Measurements from ENCODE around the gene TMEM205. TPM values are rescaled to one million over a fixed set of nuclear protein-coding genes. Genes with fewer than 3 reads are reported as not detected.

TMEM205 gene
- total and polyA plus RNA-seq, 2 of the 13 experiments (the other 11 are each of a cell fraction or from before 2014, with no cell fraction given): 45.5 to 98.7 TPM

DNA sequence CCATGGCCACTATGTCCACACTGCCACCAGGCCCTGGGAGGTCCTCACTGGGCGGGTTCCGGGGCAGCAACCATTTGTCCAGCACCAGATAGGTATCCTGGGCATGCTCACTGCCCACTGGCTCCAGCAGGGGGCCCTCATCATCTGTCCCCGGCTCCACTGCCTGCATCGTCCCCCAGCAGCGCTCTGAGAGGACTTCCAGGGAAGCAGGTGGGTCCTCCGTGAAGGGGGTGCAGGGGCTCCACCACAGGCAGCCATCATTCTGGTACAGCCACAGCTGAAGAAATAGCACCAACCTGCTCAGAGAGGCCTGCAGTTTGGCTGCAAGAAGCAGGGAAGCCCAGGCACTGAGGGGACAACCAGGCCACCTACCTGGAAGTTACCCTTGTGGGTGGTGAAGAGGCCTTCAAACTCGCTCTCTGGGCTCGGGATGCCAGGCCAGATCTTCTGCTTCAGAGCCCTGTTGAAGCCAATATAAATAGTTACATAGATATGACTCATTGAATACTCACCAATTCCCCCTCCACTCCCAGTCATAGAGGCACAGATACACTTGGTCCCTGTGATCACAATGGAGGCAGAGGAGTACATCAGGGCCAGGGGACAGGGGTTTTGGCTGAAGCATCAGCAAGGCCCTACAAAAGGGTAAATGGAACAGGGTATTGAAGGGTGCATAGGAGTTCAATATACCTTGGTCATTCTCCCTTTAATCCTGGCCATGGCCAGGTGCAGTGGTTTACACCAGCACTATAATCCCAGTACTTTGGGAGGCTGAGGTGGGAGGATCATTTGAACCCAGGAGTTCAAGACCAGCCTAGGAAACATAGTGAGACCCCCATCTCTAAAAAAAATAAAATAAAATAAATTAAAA lies 32.5 kb upstream of the TMEM205 start (continued):
- TF ChIP-seq, protein P1, sequence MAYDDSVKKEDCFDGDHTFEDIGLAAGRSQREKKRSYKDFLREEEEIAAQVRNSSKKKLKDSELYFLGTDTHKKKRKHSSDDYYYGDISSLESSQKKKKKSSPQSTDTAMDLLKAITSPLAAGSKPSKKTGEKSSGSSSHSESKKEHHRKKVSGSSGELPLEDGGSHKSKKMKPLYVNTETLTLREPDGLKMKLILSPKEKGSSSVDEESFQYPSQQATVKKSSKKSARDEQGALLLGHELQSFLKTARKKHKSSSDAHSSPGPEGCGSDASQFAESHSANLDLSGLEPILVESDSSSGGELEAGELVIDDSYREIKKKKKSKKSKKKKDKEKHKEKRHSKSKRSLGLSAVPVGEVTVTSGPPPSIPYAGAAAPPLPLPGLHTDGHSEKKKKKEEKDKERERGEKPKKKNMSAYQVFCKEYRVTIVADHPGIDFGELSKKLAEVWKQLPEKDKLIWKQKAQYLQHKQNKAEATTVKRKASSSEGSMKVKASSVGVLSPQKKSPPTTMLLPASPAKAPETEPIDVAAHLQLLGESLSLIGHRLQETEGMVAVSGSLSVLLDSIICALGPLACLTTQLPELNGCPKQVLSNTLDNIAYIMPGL (CRISPR knock-in tag; IDR thresholded peaks at IDR 0.05; ENCODE audit: borderline replicate concordance in 1 of 2, low read depth in 1 of 2): peak; percentile 59 to 68; a peak in 1 of 4 replicates
- no peak for TF ChIP-seq ZNF431 (CRISPR knock-in tag; IDR thresholded peaks at IDR 0.05; ENCODE audit: borderline replicate concordance, low read depth)
- TF ChIP-seq TOE1 (CRISPR knock-in tag; IDR thresholded peaks at IDR 0.05): no peak
- no peak for TF ChIP-seq ZNF709 (CRISPR knock-in tag; IDR thresholded peaks at IDR 0.05)
- TF ChIP-seq ZBED4 (CRISPR knock-in tag; IDR thresholded peaks at IDR 0.05; ENCODE audit: borderline replicate concordance): no peak
- no peak; the same call in 1 of the 2 replicates for TF ChIP-seq GATAD2A (CRISPR knock-in tag; IDR thresholded peaks at IDR 0.05)
- TF ChIP-seq SP2 (CRISPR knock-in tag; IDR thresholded peaks at IDR 0.05): 0 out of 2 replicates have a peak, but pooled peaks have one; percentile 21
- no peak for TF ChIP-seq TBX3 (IDR thresholded peaks at IDR 0.05; ENCODE audit: borderline replicate concordance)
- TF ChIP-seq ISX (CRISPR knock-in tag; conservative IDR thresholded peaks at IDR 0.05): no peak
- TF ChIP-seq ZXDC (CRISPR knock-in tag; IDR thresholded peaks at IDR 0.05): no peak
- TF ChIP-seq MAF1 (CRISPR knock-in tag; IDR thresholded peaks at IDR 0.05; ENCODE audit: borderline replicate concordance): no peak
- TF ChIP-seq, protein P2, sequence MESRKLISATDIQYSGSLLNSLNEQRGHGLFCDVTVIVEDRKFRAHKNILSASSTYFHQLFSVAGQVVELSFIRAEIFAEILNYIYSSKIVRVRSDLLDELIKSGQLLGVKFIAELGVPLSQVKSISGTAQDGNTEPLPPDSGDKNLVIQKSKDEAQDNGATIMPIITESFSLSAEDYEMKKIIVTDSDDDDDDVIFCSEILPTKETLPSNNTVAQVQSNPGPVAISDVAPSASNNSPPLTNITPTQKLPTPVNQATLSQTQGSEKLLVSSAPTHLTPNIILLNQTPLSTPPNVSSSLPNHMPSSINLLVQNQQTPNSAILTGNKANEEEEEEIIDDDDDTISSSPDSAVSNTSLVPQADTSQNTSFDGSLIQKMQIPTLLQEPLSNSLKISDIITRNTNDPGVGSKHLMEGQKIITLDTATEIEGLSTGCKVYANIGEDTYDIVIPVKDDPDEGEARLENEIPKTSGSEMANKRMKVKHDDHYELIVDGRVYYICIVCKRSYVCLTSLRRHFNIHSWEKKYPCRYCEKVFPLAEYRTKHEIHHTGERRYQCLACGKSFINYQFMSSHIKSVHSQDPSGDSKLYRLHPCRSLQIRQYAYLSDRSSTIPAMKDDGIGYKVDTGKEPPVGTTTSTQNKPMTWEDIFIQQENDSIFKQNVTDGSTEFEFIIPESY (CRISPR knock-in tag; IDR thresholded peaks at IDR 0.05): 0 out of 2 replicates have a peak, but pooled peaks have one; percentile 53
- TF ChIP-seq NFRKB (IDR thresholded peaks at IDR 0.05): no peak
- TF ChIP-seq HMG20B (CRISPR knock-in tag; conservative IDR thresholded peaks at IDR 0.05): no peak
- TF ChIP-seq HNRNPL (IDR thresholded peaks at IDR 0.05; ENCODE audit: low read depth, low read length): peak; percentile 62; the same call in 1 of the 2 replicates
- no peak for TF ChIP-seq NKX3-1 (CRISPR knock-in tag; IDR thresholded peaks at IDR 0.05)
- no peak for TF ChIP-seq ZNF331 (CRISPR knock-in tag; IDR thresholded peaks at IDR 0.05)
